ENCODE measurements around the gene TRIM44.
"Not testable (repeated sequence)": the region's sequence is repeated elsewhere in the genome, so short reads cannot be mapped to it uniquely, and the experiment has no call there.

The TRIM44 gene

GRCh38 chr11:35765211-35765610, 102.6 kb downstream of the TRIM44 start:
- Histone ChIP-seq H3K27ac (ENCODE audit: low read depth, low read length, poor library complexity, severe bottlenecking) (no peak overlapping the region), H3K4me1 (ENCODE audit: insufficient read depth, low read length, severe bottlenecking) (no peaks in the 10 kb centered on the region), H3K4me3 (ENCODE audit: low read depth, low read length, poor library complexity, severe bottlenecking) (no peak overlapping the region), H3K4me2 (ENCODE audit: low read length) (no peak overlapping the region), H3K79me2 (ENCODE audit: insufficient read depth, low read length) (no peaks in the 10 kb centered on the region), H2AFZ (ENCODE audit: low read length) (no peak overlapping the region), H3F3A (ENCODE audit: insufficient read depth, low read length) (no peaks in the 10 kb centered on the region), H3K9me3 (ENCODE audit: low read length) (no peaks in the 10 kb centered on the region), H3K36me3 (ENCODE audit: insufficient read depth, low read length) (no peaks in the 10 kb centered on the region), H3K9me2 (ENCODE audit: low read depth, low read length) (no peaks in the 10 kb centered on the region), H4K20me1 (ENCODE audit: insufficient read depth, low read length) (no peaks in the 10 kb centered on the region), H3K27me3 (ENCODE audit: insufficient read depth, low read length) (no peaks in the 10 kb centered on the region), H3K9ac (ENCODE audit: low read length) (no peak overlapping the region)
- TF ChIP-seq CTCF (IDR thresholded peaks at IDR 0.05; ENCODE audit: low read length) (no peak), EZH2 (IDR thresholded peaks at IDR 0.05; ENCODE audit: borderline replicate concordance, low read length) (no peak)

- Histone ChIP-seq H3K36me3 (ENCODE audit: insufficient read depth, low read length) (no peaks in the 10 kb centered on the region), H3K4me2 (ENCODE audit: low read length) (no peak overlapping the region), H3K27ac (ENCODE audit: low read depth, low read length, poor library complexity, severe bottlenecking) (no peak overlapping the region), H3K4me3 (ENCODE audit: low read depth, low read length, poor library complexity, severe bottlenecking) (no peak overlapping the region), H3K4me1 (ENCODE audit: insufficient read depth, low read length, severe bottlenecking) (no peaks in the 10 kb centered on the region), H3K9ac (ENCODE audit: low read length) (no peak overlapping the region), H3K9me2 (ENCODE audit: low read depth, low read length) (no peaks in the 10 kb centered on the region), H2AFZ (ENCODE audit: low read length) (no peak overlapping the region), H3K27me3 (ENCODE audit: insufficient read depth, low read length) (no peaks in the 10 kb centered on the region), H3K79me2 (ENCODE audit: insufficient read depth, low read length) (no peaks in the 10 kb centered on the region), H3K9me3 (ENCODE audit: low read length) (no peaks in the 10 kb centered on the region), H3F3A (ENCODE audit: insufficient read depth, low read length) (no peaks in the 10 kb centered on the region), H4K20me1 (ENCODE audit: insufficient read depth, low read length) (no peaks in the 10 kb centered on the region)
- TF ChIP-seq CTCF (IDR thresholded peaks at IDR 0.05; ENCODE audit: low read length): no peak
- no peak for TF ChIP-seq EZH2 (IDR thresholded peaks at IDR 0.05; ENCODE audit: borderline replicate concordance, low read length)
Observed at GRCh38 chr11:35766651-35767050, 104.1 kb downstream of the TRIM44 start.

GRCh38 chr11:35770425-35770824, 107.8 kb downstream of the TRIM44 start:
- H3F3A ChIP-seq (ENCODE audit: insufficient read depth, low read length); H3K4me3 ChIP-seq (ENCODE audit: low read depth, low read length, poor library complexity, severe bottlenecking); H3K4me2 ChIP-seq (ENCODE audit: low read length); H3K9me2 ChIP-seq (ENCODE audit: low read depth, low read length); H3K36me3 ChIP-seq (ENCODE audit: insufficient read depth, low read length); H2AFZ ChIP-seq (ENCODE audit: low read length); H3K79me2 ChIP-seq (ENCODE audit: insufficient read depth, low read length); H3K9ac ChIP-seq (ENCODE audit: low read length); H3K27ac ChIP-seq (ENCODE audit: low read depth, low read length, poor library complexity, severe bottlenecking); H3K27me3 ChIP-seq (ENCODE audit: insufficient read depth, low read length); H3K9me3 ChIP-seq (ENCODE audit: low read length); H4K20me1 ChIP-seq (ENCODE audit: insufficient read depth, low read length); H3K4me1 ChIP-seq (ENCODE audit: insufficient read depth, low read length, severe bottlenecking): not testable (repeated sequence)

- Histone ChIP-seq H3K9me3 (ENCODE audit: low read length) (no peaks in the 10 kb centered on the region), H3K79me2 (ENCODE audit: insufficient read depth, low read length) (no peaks in the 10 kb centered on the region), H3K4me2 (ENCODE audit: low read length) (no peak overlapping the region), H3K27ac (ENCODE audit: low read depth, low read length, poor library complexity, severe bottlenecking) (no peak overlapping the region), H3K36me3 (ENCODE audit: insufficient read depth, low read length) (no peaks in the 10 kb centered on the region), H3F3A (ENCODE audit: insufficient read depth, low read length) (no peaks in the 10 kb centered on the region), H3K9ac (ENCODE audit: low read length) (no peak overlapping the region), H3K4me1 (ENCODE audit: insufficient read depth, low read length, severe bottlenecking) (no peaks in the 10 kb centered on the region), H3K27me3 (ENCODE audit: insufficient read depth, low read length) (no peaks in the 10 kb centered on the region), H3K4me3 (ENCODE audit: low read depth, low read length, poor library complexity, severe bottlenecking) (no peak overlapping the region), H3K9me2 (ENCODE audit: low read depth, low read length) (no peaks in the 10 kb centered on the region), H4K20me1 (ENCODE audit: insufficient read depth, low read length) (no peaks in the 10 kb centered on the region), H2AFZ (ENCODE audit: low read length) (no peak overlapping the region)
- TF ChIP-seq CTCF (IDR thresholded peaks at IDR 0.05; ENCODE audit: low read length) (no peak), EZH2 (IDR thresholded peaks at IDR 0.05; ENCODE audit: borderline replicate concordance, low read length) (no peak)
Observed at GRCh38 chr11:35771722-35772121, 109.1 kb downstream of the TRIM44 start.

DNA sequence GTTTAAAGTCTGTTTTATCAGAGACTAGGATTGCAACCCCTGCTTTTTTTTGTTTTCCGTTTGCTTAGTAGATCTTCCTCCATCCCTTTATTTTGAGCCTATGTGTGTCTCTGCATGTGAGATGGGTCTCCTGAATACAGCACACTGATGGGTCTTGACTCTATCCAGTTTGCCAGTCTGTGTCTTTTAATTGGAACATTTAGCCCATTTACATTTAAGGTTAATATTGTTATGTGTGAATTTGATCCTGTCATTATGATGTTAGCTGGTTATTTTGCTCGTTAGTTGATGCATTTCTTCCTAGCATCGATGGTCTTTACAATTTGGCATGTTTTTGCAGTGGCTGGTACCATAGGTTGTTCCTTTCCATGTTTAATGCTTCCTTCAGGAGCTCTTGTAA, 114.7 kb downstream of the TRIM44 start:
- H3K9ac ChIP-seq (ENCODE audit: low read length); H3K36me3 ChIP-seq (ENCODE audit: insufficient read depth, low read length); H3K4me1 ChIP-seq (ENCODE audit: insufficient read depth, low read length, severe bottlenecking); H3K27me3 ChIP-seq (ENCODE audit: insufficient read depth, low read length); H3K9me2 ChIP-seq (ENCODE audit: low read depth, low read length); H2AFZ ChIP-seq (ENCODE audit: low read length); H3K27ac ChIP-seq (ENCODE audit: low read depth, low read length, poor library complexity, severe bottlenecking); H3K79me2 ChIP-seq (ENCODE audit: insufficient read depth, low read length); H4K20me1 ChIP-seq (ENCODE audit: insufficient read depth, low read length); H3F3A ChIP-seq (ENCODE audit: insufficient read depth, low read length); H3K4me2 ChIP-seq (ENCODE audit: low read length); H3K9me3 ChIP-seq (ENCODE audit: low read length); H3K4me3 ChIP-seq (ENCODE audit: low read depth, low read length, poor library complexity, severe bottlenecking): not testable (repeated sequence)

GRCh38 chr11:35778943-35779342, 116.4 kb downstream of the TRIM44 start:
- not testable (repeated sequence) for H3K9me3 ChIP-seq (ENCODE audit: low read length)

More at GRCh38 chr11:35778943-35779342, 116.4 kb downstream of the TRIM44 start:
- H4K20me1 ChIP-seq (ENCODE audit: insufficient read depth, low read length); H3K9me2 ChIP-seq (ENCODE audit: low read depth, low read length); H3K4me3 ChIP-seq (ENCODE audit: low read depth, low read length, poor library complexity, severe bottlenecking); H3K9ac ChIP-seq (ENCODE audit: low read length); H3K4me1 ChIP-seq (ENCODE audit: insufficient read depth, low read length, severe bottlenecking); H3K79me2 ChIP-seq (ENCODE audit: insufficient read depth, low read length); H3K36me3 ChIP-seq (ENCODE audit: insufficient read depth, low read length); H2AFZ ChIP-seq (ENCODE audit: low read length); H3K27me3 ChIP-seq (ENCODE audit: insufficient read depth, low read length); H3K4me2 ChIP-seq (ENCODE audit: low read length); H3F3A ChIP-seq (ENCODE audit: insufficient read depth, low read length); H3K27ac ChIP-seq (ENCODE audit: low read depth, low read length, poor library complexity, severe bottlenecking): not testable (repeated sequence)

Measured in OCI-LY1 (cell line).